GM18526 (cell line): ENCODE measurements around the gene NECTIN1.

Experiments used
- POLR2A ChIP-seq: IDR thresholded peaks from 3 replicates; pipeline ENCODE4 v1.6.1; 2011; ENCODE audit not compliant: insufficient read length; ENCODE audit errors: extremely low read depth

Gene NECTIN1

DNA sequence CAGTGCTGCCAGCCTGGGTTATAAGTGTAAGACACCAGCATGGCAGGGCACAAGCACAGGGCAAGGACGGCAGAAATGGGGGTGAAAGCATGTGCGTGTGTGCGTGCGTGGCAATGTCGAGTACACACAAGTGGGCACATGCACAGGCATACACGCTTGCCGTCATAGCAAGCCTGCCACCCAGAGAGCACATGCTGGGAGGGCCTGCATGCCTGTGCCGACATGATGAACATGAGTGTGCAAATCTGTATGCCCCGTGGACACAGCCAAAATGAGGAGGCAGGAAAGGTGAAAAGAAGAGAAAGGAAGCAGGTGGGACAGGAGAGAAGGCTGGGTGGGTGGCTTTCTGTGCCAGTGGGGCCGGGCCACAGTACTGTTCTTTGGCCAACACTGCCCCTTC lies 62.9 kb downstream of the NECTIN1 start:
- no peak for TF ChIP-seq POLR2A

DNA sequence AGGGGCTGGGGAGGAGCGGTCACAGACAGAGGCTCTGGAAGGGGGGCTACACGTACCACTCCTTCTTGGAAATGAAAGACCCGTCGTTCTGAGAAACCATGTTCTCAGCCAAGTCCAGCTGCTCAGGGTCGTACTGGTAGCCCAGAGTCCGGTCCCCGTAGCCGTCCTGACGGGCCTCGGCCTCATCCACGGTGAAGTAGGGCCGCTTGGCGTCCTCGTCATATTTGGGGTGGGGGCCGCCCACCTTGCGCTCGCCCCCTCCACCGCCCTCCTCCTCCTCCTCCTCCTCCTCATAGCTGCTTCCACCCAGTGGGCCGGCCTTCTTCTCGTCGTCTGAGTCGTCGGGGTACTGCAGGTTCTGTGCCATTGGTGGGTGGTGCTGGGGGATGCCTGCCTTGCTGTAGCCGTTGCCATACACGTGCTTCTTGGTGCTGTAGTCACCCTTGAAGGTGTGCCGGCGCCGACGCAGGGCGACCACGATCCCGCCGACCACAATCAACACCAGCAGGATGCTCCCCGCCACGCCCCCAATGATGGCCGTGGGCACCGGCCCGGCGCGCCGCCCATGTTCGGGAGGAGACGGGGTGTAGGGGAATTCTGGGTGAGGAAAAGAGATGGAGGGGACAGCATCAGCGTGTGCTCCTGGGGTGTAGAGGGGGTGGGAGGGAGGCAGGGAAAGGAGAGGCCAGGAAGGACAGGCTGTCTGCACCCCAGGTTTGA lies 64.1 kb downstream of the NECTIN1 start:
- no peak for TF ChIP-seq POLR2A

DNA sequence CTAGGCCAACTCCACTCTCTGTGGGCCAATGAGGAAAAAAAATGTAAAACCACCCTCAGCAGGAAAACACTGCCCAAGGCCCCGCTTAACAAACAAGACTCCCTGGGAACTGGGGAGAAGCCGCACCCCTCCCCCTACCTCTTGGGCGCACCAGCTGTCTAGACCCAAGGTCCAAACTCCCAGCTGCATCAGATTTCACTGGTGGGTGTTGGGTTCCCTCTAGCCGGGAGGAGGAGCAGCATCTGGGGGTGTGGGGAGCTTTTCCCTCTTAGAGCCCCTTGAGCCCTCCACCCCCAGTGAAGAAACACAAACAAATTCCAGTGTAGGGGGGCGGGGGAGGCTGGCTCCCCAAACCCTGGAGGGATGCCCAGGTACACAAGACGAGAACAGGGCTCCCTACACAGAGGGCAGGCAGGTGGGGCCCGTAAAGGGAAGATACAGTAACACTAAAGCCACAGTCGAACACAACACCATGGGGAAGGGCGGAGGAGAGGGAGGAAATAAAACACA lies 64.9 kb downstream of the NECTIN1 start:
- no peak for TF ChIP-seq POLR2A

DNA sequence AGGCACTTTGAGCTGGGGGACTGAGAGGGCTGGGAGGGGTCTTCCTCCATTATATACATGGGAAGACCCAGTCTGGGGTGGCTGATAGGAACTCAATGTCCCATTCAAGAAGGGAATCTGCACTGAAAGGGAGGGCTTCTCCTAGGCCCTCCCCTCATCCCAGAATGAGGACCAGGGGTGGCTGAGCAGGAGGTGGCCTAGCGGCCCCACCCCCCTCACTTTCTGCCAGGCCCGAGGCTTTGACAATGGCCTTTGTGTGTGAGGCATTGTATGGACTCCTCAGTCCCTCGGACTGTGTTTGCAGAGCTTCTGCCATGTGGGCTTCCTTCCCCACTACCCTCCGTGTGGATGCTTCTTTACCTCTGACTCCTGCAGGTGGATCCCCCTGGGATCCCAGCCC lies 65.7 kb downstream of the NECTIN1 start:
- TF ChIP-seq POLR2A: no peak

DNA sequence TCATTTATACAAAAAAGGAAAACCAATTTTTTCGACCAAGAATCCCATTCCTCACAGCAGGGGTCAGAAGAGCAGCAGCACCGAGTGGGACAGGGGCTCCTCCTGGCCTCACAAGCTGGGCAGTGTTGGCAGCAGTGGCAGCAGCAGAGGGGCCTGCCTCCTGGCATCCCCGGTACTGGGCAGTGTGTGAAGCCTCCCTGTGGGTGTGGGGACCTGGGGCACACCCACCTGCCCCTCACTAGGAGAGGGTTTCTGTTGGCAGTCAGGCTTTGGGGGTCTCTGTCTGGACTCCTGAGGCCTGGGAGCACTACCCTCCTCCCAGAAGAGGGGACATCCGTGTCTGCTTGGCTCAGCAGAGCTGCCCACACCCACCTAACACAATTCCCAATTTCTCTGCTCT lies 67.8 kb downstream of the NECTIN1 start:
- TF ChIP-seq POLR2A: no peak

DNA sequence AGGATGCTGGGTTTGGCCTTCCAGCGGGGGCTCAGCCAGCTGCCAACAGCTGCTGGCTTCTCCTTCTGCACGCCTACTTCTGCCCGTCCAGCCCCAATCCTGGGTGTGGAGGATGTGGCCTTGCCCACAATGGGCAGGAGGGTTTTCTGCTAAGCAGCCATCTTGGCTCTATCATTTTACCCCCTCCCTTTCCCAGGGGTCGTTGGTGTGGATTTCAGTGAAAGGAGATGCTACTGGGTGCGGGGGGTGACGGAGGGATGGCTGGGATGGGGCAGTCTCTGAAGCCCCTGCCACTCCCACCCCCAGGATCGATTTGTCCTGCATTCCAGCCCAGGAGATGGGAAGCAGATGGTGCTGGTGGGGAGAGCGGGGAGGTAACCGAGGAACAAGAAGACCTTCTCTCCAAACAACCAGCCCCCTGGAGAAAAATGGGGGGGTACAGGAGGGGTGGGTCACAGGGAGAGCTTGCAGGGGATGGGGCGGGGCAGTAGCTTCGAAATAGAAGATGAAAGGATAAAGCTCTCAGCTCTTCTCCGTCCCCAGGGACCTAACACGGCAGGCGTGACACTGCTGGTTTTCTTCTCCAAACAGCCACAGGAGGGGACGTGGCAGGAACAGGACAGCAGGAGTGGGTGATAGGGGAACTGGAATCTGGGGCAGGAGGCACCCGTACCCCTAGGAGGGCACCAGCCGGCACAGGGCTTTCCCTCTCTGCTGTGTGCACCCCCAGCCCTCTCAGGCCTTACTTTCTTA lies 68.9 kb downstream of the NECTIN1 start:
- no peak for TF ChIP-seq POLR2A

GRCh38 chr11:119652907-119653659 lies 75.9 kb downstream of the NECTIN1 start:
- no peak for TF ChIP-seq POLR2A

GRCh38 chr11:119651802-119652584 lies 77.0 kb downstream of the NECTIN1 start:
- no peak for TF ChIP-seq POLR2A

GRCh38 chr11:119650251-119650650 lies 78.7 kb downstream of the NECTIN1 start:
- TF ChIP-seq POLR2A: no peak

DNA sequence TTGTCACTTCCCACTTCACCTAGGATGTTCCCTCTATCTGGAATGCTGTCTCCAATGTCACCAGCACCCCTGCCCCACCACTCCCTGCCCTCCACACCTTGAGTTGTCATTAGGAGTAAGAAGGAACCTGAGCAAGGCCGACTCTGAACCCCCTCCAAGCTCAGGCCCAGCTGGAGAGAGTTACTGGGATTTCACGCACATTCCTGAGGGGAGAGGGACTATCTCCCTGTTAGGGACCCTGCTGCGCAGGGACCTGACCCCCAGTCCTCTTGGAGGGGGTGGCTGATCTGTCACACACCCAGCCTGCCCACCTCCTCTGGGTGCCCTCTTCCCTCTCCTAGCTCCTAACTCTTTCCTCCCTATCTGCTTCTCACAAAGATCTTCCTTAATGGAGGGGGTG lies 81.7 kb downstream of the NECTIN1 start:
- TF ChIP-seq POLR2A: no peak

DNA sequence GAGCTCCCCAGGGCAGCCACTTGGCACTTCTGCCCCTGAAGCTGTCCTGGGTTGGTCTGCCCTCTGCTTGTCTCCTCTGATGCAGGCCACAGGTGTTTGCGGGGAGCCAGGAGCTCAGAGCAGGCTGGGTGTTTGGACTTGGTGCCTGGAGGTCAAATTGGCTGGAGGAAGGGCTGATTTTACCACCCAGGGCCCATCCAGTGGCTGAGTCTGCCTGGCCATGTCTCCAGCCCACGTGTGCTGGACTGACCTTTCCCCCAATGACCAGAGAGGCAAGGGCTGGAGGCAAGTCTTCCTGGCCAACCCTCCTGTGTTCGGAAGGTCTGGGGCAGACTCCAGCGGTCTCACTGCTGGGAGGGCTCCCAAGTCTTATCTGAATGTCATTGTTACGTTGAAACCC lies 84.0 kb downstream of the NECTIN1 start:
- no peak for TF ChIP-seq POLR2A

DNA sequence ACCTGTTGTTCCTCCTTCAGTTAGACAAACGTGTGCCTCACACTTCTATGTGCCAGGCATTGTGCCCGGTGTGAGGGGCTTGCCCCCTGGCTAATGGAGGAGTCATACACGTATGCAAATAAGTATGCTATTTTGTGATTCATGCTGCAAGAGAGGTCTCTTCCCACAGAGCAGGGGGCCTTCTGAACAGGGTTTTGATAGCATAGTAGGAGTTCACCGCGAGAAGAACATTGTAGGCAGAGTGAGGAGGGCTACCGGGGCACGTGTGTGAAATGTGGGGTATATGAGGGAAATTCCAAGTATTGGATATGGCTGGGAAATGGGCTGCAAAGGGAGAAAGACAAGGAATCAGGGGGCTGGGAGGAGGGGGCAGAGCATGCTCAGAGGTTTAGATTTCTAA lies 84.5 kb downstream of the NECTIN1 start:
- no peak for TF ChIP-seq POLR2A

- no peak for TF ChIP-seq POLR2A
These were observed 85.1 kb downstream of the NECTIN1 start for GRCh38 chr11:119643876-119644225.

DNA sequence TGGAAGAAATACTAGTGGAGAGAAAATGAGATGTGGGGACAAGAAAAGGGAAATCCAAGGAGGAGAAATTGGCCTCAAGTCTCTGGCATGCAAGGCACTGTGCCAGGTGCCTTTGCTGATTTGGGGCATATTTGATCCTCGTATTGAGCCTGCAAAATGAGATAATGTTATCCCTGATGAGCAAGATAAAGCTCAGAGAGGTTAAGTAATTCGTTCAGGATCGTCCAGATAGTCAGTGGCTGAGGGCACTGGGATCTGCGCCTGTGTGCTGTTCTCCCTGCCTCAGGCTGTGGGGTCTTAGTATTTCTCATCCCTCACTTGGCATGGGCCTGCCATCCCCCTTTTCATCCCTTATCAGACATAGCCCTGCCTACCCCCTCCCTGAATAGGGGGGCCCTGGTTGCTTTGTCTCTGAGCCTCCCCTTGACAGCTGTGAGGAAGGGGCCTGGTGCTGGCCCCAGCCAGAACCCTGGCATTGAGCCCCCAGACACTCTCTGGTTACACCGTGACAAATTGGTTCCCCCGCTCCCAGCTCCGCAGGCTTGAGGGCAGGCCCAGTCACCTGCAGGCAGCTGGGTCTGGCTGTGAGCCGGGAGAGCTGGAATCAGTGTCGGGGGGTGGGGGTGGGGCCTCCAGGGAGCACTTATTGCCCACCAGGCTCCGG lies 85.7 kb downstream of the NECTIN1 start:
- no peak for TF ChIP-seq POLR2A
